Fibroblast of skin of back (primary cell): ENCODE measurements around the gene ATP2A3.
"Not testable (repeated sequence)": the region's sequence is repeated elsewhere in the genome, so short reads cannot be mapped to it uniquely, and the experiment has no call there.

Experiments
- DNase-seq: peaks from one replicate; pipeline ENCODE4 v3.0.0-alpha.2; 2013

The ATP2A3 gene

DNA sequence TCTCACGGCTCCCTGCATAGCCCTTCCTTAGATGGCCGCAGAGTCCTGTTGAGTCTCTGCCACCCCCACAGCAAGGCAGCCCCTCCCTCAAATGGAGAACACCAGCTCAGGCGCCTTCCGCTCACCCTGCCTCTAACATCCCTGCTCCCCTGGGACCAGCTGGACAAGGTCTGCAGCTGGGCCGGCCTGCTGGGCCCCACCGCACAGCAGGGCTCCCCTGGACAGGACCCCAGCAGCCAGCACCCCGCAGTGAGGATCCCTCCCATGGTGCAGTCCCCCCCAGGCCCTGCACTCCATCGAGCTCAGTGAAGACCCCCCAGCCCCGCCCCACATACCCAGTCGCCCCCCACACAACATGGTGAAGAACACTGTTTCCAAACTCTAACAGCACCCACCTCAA lies 10.2 kb downstream of the ATP2A3 start:
- DNase-seq = no peak

DNA sequence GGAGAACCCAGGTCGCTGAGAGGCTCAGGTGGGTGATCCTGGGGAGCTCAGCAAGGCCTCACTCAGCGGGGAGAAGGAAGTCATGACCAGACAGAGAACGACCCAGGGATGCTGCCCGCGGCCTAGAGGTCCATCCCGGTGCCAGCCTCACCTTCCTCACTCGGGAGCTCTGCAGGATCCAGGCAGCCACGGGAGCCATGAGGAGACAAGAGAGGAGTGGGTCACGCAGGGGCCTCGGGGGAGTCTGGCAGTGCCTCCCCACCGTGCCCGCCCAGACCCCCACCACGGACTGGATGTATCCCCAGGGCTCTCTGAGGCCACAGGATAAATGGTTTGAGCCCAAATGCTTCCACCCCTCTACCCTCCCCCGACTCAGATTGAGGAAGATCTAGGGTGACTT lies 10.7 kb downstream of the ATP2A3 start:
- no peak for DNase-seq

GRCh38 chr17:3952186-3952585 lies 12.1 kb downstream of the ATP2A3 start:
- no peak for DNase-seq

GRCh38 chr17:3951420-3951819 lies 12.8 kb downstream of the ATP2A3 start:
- DNase-seq = no peak

GRCh38 chr17:3951003-3951402 lies 13.2 kb downstream of the ATP2A3 start:
- DNase-seq = no peak

DNA sequence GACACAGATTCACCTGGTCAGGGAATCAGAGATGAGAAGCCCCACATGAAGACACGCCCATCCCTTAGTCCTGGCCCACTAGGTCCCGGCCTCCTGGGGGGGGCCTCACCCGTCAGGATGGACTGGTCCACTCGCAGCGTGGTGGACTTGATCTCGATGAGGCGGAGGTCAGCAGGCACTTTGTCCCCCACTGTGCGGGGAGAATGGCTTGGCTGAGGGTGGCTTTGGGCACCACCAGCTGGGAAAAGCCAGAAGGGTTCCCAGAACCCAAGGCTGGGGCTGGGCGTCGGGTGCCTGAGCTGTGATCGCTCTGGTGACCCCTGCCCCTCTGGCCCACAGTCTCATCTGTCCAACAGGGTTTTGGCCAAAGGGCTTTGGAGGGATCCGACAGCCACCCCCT lies 13.7 kb downstream of the ATP2A3 start:
- DNase-seq = no peak

DNA sequence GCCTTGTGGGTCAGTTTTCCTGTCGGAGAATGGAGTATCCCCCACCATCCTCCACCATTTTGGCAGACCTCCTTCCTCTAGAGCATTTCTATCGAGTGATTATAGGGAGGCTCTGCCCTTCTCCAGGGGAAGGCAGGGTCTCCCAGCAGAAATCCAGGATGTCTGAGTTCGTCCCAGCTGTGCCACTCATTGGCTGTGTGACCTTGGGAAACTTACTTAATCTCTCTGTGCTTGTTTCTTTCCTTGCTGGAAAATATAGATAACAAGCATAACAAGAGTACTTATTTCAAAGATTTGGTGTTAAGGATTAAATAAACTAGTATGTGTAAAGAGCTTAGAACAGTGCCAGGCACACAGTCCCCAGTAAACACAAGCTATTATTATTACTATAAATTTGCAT lies 14.8 kb downstream of the ATP2A3 start:
- DNase-seq = no peak

GRCh38 chr17:3948551-3948950 lies 15.7 kb downstream of the ATP2A3 start:
- DNase-seq = not testable (repeated sequence)

DNA sequence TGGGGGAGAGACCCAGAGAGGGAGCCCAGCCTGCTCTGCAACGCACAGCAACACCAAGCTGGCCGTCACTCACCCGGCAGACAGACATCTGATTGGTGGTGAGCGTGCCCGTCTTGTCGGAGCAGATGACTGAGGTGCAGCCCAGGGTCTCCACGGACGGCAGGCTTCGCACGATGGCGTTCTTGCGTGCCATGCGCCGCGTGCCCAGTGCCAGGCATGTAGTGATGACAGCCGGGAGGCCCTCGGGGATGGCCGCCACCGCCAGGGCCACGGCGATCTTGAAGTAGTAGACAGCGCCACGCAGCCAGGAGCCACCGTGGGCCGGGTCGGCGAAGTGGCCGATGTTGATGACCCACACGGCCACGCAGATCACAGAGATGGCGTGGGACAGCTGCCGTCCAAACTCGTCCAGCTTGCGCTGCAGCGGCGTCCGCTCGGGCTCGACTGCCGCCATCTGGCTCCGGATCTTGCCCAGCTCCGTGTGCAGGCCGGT lies 16.9 kb downstream of the ATP2A3 start:
- DNase-seq = no peak

DNA sequence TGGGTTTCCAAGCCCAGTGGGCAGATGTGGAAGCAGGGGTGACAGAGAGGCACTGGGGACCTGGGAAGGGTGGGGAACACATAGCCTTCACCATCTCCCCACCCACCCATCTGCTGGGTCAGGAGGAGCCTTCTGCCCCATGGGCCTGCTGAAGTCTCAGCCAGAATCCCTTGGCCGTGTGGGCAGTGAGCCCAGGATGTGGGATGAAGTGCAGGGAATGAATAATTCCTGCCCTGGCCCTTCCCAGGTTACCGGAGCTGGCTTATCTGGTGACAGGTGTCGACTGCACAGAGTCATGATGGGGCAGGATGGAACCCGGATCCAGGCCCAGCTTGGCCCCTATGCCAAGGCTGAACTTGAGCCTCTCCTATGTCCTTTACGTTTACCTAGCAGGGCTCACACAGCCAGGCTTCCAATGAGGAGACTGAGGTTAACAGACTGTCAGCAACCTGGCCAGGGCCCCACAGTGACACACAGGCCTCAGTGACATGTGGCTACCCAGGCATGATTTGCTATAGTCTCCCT lies 17.5 kb downstream of the ATP2A3 start:
- no peak for DNase-seq

DNA sequence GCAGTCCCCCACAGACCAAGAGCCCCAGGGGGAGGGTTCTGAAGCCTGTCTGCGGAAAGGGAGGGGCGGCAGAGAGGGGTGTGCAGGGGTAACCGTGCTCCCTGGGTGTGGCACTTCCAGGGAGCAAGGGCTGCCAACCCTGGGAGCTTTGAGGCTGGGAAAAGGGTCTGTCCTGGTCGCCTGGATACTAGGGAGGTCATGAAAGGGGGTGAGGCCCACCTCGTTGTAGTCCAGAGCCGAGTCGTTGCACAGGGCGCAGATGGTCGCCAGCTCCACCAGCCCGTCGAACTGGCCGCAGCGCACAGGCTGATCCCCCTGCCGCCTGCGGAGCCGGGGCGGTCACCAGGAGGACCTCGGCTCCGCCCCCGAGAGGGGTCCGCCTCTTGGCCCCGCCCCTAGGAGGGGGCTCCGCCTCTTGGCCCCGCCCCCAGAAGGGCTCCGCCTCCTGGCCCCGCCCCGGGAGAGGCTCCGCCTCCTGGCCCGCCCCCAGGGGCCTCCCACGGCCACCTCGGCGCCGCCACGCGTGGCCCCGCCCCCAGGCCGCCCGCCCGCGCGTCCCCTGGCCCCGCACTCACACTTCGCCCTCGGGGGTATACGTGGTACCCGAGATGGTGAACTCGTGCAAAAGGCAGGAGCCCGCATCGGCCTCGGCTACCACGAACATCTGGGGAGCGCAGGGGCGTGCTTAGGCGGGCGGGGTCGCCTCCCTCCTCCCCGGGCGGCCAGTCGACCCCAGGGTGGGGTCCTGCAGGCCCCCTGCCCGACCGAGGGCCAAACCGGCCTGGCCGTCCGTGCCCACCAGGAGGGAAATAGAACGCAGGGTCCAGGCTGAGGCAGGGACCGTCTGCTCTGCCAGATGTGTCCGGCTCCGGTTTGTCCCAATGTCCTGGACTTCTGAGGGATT lies 19.5 kb downstream of the ATP2A3 start:
- DNase-seq = peak; percentile 63

DNA sequence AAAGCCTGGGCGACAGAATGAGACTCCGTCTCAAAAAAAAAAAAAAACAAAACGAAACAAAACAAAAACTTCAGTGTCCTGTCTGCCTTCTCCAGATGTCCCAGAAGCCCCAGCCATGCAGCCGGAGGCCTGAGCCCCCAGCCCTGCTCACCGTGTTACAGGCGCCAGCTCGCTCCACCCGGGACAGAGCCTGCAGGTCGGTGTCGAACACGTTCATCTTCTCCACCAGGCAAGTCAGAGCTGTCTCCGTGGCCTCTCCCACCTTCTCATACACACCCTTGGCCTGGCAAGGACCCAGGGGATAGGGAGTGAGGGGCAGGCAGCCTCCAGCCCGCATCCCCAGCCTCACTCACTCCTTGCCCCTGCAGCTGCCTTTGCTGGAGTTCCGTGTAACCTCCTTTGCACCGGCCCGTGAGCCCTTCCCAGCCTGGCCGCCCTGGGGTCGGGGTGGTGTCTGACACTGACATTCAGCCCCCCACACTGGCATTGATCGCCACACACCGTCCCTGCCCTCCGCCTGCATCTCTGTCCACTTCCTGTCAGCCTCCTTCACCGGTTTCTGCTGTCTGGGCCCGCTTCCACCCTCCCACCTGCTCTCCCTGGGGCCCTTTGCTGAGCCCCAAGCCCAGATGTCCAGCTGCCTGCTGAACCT lies 20.9 kb downstream of the ATP2A3 start:
- no peak for DNase-seq

- no peak for DNase-seq
Observed at GRCh38 chr17:3940965-3941698, 23.1 kb downstream of the ATP2A3 start.

DNA sequence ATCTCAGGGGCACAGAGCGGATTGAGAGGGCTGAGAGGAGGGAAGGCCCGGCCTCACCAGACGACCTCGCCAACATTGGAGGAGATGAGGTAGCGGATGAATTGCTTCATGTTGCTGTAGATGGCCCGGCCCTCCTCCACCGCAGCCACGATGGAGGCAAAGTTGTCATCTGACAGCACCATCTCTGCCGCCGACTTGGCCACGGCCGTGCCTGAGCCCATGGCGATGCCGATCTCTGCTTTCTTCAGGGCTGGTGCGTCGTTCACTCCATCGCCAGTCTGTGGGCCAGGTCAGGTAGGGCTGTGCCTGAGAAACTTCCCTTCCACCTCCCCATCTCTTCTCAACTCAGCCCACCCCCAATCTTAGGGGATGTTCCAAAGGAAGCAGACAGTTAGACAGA lies 26.9 kb downstream of the ATP2A3 start:
- DNase-seq = no peak

DNA sequence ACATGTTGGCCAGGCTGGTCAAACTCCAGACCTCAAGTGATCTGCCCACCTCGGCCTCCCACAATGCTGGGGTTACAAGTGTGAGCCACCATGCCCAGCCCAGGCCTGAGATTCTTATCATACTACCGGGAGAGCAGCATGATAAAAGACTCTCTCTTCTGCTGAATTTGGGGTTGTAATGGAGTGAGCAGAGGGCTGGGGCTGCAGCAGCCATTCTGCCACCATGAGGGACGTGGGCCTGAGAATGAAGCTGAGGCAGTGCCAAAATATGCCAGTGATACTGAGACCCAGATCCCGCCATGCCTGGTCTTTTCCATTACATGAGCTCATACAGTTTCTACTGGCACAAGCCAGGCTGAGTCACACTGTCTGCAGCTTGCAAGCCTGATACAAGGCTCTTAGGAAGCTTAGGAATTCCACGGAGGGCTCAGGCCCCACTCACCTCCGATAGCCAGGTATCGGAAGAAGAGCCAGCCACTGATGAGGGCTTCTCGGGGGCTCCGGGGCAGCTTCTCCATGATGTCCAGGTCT lies 28.3 kb downstream of the ATP2A3 start:
- peak; percentile 39 for DNase-seq

DNA sequence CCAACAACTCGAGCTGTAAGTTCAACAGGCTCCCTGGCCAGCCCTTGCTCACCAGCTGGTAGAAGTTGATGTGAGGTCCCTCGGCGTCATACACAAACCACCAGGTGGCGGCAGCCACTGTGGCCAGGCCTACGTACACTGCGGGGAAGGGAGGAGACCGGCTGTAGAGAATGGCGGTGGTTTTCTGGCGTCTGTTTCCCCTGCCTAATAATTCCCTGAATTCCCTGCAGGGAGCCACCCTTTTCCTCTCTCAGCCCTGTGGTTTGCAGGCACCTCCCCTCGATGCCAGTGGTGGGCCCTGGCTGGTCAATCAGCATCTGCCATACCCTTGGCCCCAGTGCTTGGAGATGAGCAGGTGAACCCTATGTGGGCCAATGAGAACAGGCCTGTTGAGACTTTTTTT lies 29.1 kb downstream of the ATP2A3 start:
- DNase-seq = peak; percentile 64

DNA sequence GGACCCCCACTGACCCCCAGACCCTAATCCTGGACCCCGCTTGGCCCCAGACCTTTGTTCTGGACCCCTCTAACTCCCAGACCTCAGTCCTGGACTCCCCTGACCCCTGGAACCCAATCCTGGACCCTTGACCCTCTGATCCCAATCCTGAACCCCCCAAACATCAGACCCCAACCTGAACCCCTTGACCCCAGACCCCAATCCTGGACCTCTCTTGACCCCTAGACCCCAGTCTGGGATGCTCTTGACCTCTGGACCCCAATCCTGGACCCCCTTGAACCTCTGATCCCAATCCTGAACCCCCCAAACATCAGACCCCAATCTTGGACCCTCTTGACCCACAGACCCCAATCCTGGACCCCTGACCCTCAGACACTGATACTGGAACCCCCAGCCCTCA lies 34.5 kb downstream of the ATP2A3 start:
- DNase-seq = no peak

GRCh38 chr17:3929181-3929580 lies 35.1 kb downstream of the ATP2A3 start:
- no peak for DNase-seq

DNA sequence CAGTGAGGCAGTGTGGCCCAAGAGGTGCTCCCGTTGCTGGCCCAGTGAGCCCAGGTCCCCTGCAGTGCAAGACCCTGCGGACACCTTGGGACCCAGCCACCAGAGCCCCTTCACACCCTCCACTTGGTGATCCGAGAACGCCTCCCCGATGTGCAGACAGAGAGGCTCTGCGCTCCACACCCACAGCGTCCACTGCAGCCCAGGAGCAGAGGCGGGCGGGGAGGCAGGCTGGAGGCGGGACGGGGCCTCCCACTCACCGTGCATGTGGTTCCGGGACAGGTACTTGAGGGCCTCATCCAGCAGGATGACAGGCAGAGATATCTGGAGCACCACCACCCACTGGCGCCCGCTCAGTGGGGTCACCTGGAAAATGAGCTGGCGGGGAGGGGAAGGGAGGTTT lies 35.8 kb downstream of the ATP2A3 start:
- no peak for DNase-seq

- DNase-seq = peak; percentile 27
Observed at GRCh38 chr17:3927628-3928340, 36.5 kb downstream of the ATP2A3 start.

DNA sequence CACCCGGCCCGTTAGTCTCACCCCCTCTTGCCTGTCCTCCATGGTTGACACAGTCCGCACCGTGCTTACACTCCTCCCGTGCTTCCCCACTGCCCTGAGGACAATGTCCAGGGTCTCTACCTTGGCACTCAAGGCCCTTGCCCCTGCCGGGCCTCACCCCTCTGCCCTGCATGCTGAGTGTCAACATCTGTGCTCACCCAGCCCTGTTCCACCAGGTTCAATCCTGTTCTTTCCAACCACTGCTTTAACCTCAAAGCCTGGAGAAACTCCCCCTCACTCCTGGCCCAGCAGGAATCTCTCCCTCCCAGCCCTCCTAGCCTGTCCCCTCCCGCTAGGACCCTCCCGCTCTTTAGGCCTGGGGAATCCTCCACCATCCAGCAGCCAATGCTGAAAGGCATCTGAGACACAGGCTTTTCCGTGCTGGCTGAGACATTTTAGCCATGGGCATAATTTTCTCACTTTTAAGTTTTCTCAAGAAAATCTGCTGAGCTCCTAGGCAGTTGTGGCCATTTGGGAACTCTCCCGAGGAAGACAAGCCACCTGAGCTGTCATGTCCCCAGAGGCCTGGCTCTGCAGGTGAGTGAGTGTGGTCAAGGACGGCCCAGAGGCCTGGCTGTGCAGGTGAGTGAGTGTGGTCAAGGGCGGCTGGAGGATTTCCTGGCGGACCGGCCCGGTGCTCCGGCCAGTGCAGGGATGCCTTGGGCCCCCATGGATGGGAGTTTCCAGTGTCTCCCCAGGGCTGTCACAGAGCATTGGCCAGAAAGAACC lies 37.2 kb downstream of the ATP2A3 start:
- no peak for DNase-seq
